Peyer's patch (tissue), 4 donors: ENCODE results near the gene SLC50A1.

Experiments used
- POLR2A ChIP-seq, 2 donors: fragments of 450-650 bp; IDR thresholded peaks; one replicate each; pipeline ENCODE4 v1.5.1; 2017; ENCODE audit warnings: antibody characterized with exemption in 2 of 2, mild to moderate bottlenecking in 2 of 2, moderate library complexity in 2 of 2
- TF ChIP-seq, protein P1 (sequence below), 6 experiments: fragments of 450-650 bp in 4 of 6; fragments of 200-600 bp in 2 of 6; sonication (generic) in 1 of 6; IDR thresholded peaks; one replicate each; pipeline ENCODE4 v1.5.1; 2017 to 2019; ENCODE audit warnings: antibody characterized with exemption in 6 of 6, mild to moderate bottlenecking in 3 of 6, moderate library complexity in 1 of 6

DNA sequence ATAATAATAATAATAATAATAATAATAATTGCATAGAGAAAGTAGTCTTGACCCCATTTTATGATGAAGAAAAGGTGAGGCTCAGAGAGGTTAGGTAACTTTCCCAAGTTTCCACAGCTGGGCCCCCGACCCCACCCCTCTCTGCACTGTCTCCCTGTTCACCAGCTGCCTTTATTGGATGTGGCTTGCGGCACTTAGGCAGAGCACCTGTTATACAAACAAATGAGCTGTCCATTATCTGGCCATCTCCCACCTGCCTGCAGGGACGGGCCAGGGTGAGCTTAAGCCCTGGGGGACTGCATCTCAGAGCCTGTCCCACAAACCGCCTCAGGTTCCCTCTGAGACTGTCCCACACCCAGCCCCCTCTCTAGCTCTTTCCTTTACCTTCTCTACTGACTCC is 18.0 kb upstream of the SLC50A1 start:
- TF ChIP-seq, protein P1, sequence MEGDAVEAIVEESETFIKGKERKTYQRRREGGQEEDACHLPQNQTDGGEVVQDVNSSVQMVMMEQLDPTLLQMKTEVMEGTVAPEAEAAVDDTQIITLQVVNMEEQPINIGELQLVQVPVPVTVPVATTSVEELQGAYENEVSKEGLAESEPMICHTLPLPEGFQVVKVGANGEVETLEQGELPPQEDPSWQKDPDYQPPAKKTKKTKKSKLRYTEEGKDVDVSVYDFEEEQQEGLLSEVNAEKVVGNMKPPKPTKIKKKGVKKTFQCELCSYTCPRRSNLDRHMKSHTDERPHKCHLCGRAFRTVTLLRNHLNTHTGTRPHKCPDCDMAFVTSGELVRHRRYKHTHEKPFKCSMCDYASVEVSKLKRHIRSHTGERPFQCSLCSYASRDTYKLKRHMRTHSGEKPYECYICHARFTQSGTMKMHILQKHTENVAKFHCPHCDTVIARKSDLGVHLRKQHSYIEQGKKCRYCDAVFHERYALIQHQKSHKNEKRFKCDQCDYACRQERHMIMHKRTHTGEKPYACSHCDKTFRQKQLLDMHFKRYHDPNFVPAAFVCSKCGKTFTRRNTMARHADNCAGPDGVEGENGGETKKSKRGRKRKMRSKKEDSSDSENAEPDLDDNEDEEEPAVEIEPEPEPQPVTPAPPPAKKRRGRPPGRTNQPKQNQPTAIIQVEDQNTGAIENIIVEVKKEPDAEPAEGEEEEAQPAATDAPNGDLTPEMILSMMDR (IDR thresholded peaks at IDR 0.05): no peak
- TF ChIP-seq POLR2A (IDR thresholded peaks at IDR 0.05): no peak
